HG02943 (cell line): ENCODE data around the gene RNU2-1.
"Not testable (repeated sequence)": the region's sequence is repeated elsewhere in the genome, so short reads cannot be mapped to it uniquely, and the experiment has no call there.

ENCODE experiments used
- ATAC-seq: cut with Tn5 transposase; IDR thresholded peaks from one replicate; pipeline ENCODE4 v1.9.1; 2021; ENCODE audit warnings: mild to moderate bottlenecking, low read depth, moderate library complexity; ENCODE audit not compliant: unreplicated experiment

RNU2-1 gene

DNA sequence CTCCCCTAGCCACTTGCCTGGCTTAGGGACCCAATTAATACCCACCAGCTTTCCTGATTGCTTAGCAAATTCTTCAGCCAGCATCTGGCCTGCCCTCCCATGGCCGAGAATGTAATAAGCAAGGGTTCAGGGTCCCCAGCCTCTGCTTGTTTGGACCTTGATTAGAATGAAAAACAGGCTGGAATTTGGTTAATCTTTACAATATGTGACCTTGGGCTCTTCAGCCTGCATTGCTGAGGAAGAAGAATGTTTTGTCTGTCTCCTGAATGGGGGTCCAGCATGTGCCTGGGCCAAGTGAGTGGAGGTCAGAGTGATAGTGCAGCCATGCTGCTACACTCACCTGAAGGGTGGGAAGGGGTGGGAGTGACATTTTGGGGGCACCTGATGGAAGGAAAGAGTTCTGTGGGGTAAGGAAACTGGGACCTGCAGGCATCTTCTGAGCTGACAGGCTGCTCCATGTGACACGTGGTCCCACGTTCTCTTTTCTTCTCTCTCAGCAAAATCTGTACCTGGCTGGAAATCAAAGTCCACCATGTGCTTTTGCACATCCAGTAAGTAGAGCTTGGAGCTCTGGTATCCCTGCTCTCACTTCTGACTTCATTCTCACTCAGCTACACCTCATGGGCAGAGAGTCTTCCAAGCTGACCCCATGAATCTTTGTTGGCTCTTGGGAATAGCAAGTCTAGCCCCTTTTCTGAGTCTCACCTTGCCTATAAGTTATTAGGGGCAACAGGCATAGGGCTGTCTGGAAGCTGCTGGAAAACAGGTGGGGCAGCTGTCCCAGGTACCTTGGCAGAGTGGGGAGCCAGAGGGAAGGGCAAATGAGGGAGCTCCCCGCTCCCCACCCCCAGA lies 16.8 kb downstream of the RNU2-1 start:
- ATAC-seq = no peak

DNA sequence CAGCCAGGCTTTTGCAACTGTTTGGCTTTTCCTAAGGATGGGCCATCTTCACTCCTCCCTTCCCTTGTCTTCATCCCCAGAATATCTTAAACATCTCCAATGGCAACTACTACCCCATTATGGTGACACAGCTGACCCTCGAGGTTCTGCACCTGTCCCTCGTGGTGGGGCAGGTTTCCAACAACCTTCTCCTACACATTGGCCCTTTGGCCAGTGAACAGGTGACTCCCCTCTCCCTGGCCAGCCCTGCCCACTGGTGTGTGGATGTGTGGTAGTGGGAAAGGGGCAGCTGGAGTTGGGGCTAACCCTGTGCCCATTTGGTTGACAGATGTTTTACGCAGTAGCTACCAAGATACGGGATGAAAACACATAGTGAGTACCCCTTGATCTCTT lies 17.4 kb downstream of the RNU2-1 start:
- ATAC-seq = no peak

DNA sequence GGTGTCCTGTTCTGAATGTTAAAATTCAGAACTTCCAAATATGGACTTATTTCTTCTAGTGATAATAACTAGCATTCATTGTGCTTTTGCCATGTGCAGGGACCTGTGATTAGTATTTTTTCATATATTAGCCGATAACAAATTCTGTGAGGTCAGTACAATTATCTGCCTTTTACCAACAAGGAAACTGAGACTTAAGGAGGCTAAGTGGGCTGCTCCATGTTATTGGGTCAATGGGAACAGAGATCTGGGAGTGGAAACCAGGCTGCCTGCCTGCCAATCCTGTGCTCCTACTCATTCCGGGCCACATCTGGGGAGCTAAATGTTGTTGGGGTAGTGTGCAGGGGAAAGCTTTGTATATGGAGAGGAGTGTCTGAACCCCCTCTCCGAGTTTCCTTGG lies 18.4 kb downstream of the RNU2-1 start:
- ATAC-seq = no peak

DNA sequence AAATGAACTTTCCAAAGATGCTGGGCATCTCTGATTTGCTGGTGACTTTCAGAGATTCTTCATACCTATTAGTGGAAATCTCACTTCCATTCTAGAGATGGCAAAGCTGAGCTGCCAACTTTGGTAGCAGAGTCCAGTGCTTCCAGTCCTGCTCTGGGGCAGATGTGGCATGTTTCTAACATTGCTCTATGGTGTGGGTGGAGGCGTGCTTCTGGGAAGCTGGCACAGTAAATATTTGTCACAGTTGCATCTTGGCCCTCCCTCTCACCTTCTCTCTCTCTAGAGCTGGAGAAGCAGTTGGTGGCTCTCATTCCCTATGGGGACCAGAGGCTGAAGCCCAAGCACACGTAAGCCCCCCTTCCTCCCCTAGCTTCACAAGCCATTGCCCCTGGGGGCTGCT lies 20.2 kb downstream of the RNU2-1 start:
- no peak for ATAC-seq

DNA sequence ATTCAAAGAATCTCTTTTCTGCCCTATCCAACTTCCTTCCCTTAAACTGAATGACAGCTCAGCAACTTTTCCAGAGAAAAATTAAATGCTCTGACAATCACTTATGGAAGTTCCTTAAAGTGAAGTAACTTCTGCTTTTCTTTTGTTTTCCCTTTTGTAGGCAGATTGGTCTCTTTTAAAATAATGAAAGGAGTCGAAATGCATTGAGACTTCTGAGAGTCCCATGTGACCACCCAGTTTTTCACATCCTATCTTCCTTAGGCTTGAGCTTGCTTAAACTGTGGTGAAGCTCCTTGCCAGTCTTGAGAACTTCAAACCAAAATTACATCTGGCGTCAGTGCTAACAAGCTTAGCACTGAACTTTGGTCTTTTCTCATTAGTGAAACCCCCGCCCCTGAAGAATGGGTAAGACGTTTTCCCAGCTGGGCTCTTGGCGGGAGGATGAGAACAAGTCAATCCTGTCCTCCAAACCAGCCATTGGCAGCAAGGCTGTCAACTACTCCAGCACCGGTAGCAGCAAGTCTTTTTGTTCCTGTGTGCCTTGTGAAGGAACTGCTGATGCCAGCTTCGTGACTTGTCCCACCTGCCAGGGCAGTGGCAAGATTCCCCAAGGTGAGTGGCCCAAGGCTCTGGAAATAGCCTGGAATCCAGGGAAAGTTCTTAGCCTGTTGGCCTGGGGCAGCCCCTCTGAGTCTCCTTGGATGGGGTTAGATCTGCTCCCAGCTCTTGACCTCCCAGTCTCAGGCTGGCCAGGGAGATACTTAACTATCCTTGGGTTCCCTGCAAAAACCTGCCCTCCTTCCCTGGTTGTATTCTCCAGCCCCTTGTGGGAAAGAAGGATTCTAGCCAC lies 20.9 kb downstream of the RNU2-1 start:
- ATAC-seq = no peak

DNA sequence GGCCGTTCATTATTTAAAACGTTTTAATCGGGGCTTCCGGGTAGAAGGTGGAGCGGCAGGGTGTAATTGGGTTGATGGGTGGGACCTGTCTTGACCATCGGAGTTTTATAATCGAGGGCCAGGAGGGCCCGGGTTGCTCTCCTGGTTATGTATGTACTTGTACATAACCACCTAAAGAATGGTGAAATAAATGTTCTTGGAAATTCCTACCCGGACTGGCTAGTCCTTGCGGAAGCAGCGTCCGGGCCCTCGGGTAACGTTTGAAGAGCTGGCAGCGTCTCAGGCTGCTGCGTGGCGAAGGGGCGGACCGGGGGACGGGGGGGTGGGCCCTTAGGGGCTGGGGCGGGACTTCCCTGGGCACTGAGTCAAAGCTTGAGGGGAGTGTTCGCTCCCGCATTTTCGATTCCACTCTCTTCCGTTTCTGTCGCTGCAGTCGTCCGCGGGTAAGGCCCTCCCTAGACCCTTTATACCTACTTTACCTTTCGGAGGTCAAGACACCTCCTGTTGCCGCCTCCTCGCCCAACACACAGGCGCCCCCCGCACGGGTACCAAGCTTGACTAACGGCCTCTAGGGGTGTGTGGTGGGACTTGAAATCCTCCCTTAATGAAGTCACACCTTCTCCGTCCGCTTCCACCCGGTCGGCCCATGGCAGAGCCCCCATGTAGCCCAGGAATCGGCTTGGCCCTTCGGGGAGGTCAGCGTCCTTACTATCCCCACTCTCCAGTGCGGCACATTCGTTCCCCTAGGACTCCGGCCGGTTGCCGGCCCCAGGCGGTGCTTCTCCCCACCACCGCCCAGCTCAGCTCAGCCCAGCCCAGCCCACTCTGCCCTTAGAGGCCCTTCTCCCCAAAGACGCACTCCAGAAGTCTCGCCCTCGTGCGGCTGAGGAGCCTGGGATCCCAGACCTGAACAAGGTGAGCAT lies 22.0 kb downstream of the RNU2-1 start, which contains the start of gene TMEM106A:
Gene TMEM106A, plus strand, starts transcription at position 396 of the 923 bp plus-strand sequence. CDS start 1,167 bp downstream, outside the sequence.
- no peak for ATAC-seq

DNA sequence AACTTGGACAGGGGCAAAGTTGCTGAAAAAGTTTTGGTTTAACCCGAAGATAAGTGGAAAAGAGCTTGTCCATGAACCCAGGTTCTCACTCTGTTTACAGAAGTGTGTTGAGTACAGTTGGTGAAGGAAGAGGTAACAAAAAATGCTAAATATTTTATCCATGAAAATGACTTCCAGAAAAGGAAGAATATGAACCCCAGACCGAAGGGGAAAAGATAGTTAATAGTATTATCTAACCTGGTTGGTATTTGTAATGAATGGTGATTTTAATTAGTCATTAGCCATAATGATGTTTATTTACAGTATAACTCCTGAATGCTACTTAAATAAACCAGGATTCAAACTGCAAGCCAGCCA lies 22.7 kb downstream of the RNU2-1 start:
- no peak for ATAC-seq

DNA sequence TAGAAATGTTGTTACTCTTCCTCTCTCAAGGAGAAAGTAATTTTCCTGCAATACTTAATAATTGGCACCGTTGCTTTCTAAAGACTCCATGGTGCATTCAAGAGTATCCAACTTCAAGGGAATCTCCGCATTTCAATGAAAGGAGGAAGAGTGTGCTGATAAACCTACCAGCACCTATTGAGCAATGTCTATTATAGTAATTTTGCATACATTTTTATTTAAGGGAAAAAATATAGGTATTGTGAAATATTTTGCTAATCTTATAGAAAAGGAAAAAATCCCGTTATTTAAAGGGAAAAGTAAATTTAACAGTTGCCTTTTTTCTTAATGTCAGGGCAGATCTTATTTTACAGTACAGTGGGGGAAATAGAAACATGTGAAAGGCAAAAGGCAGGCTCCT lies 23.2 kb downstream of the RNU2-1 start:
- ATAC-seq = no peak

DNA sequence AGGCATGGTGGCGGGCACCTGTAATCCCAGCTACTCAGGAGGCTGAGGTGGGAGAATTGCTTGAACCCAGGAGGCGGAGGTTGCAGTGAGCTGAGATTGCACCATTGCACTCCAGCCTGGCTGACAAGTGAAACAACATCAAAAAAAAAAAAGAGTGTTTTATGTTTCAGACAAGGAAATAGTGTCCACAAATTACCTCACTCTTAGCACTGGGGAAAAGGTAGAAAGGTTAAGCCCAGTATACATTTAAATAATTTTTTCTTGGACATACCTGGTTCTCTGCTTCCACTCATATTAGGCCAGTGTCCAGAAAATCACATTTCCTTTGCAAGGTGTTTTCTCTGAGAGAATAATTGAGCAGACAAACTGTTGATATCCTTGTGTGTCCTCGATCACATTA lies 30.8 kb downstream of the RNU2-1 start:
- ATAC-seq = not testable (repeated sequence)

DNA sequence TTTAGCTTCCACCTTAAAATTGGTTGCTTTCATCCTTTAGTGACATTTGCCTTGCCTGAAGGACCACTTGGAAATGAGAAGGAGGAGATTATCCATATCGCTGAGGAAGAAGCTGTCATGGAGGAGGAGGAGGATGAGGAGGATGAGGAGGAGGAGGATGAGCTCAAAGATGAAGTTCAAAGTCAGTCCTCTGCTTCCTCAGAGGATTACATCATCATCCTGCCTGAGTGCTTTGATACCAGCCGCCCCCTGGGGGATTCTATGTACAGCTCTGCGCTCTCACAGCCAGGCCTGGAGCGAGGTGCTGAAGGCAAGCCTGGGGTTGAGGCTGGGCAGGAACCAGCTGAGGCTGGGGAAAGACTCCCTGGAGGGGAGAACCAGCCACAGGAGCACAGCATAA lies 33.6 kb downstream of the RNU2-1 start:
- ATAC-seq = no peak

DNA sequence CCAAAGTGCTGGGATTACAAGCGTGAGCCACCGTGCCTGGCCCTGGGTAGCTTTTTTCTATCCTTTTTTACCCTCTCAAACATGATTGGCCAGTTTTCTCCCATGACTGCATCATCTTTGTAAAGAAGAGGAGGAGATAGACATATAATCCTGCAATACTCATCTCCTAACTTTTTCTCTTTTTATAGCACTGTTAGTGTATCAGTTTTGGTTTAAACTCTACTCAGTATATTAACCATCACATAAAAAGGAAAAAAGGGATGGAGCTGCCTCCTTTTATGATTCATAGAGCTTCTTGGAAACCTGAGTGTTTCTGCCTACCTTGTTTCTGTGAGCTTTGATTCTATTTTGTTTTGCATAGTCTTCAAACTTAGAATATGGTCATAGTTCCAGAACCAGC lies 34.1 kb downstream of the RNU2-1 start:
- no peak for ATAC-seq

DNA sequence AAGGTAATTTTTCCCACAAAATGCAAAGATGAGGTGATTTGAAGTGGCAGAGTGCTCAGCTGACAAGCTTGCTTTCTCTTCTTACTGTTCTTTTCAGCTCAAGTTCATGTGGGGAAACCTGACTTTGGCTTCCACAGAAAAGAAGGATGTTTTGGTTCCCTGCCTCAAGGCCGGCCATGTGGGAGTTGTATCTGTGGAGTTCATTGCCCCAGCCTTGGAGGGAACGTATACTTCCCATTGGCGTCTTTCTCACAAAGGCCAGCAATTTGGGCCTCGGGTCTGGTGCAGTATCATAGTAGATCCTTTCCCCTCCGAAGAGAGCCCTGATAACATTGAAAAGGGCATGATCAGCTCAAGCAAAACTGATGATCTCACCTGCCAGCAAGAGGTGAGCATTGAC lies 40.5 kb downstream of the RNU2-1 start:
- ATAC-seq = no peak

DNA sequence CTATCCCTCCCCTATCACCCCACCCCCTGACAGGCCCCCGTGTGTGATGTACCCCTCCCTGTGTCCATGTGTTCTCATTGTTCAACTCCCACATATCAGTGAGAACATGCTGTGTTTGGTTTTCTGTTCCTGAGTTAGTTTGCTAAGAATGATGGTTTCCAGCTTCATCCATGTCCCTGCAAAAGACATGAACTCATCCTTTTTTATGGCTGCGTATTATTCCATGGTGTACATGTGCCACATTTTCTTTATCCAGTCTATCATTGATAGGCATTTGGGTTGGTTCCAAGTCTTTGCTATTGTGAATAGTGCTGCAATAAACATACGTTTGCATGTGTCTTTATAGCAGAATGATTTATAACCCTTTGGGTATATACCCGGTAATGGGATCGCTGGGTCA lies 47.1 kb downstream of the RNU2-1 start:
- not testable (repeated sequence) for ATAC-seq

DNA sequence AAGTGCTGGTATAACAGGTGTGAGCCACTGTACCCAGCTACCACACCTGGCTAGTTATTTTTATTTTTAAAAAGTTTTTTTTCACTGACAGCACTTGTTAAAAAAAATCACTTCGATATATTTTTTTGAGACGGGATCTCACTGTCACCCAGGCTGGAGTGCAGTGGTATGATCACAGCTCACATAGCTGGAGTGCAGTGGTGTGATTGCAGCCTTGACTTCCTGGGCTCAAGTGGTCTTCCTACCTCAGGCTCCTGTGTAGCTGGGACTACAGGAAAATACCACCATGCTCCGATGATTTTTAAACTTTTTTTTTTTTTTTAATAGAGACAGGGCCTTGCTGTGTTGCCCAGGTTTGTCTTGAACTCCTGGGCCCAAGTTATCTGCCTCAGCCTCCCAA lies 49.9 kb downstream of the RNU2-1 start:
- ATAC-seq = no peak
